NCI-H2081 (cell line): ENCODE measurements around the gene FUT7.

Experiments used
- DNase-seq, 2 experiments: peaks; one replicate each; lab custom pipeline; 2025; lab: John Stamatoyannopoulos, UW

Gene FUT7

GRCh38 chr9:137032858-137033257 is 970 bp upstream of the FUT7 start:
- no peak for DNase-seq

- no peak for DNase-seq
Observed at GRCh38 chr9:137030538-137031527, 1.1 kb downstream of the FUT7 start.

GRCh38 chr9:137030006-137030405 is 1.9 kb downstream of the FUT7 start:
- no peak for DNase-seq

GRCh38 chr9:137029058-137029936 is 2.6 kb downstream of the FUT7 start:
- peak; percentile 44 to 57 for DNase-seq

DNA sequence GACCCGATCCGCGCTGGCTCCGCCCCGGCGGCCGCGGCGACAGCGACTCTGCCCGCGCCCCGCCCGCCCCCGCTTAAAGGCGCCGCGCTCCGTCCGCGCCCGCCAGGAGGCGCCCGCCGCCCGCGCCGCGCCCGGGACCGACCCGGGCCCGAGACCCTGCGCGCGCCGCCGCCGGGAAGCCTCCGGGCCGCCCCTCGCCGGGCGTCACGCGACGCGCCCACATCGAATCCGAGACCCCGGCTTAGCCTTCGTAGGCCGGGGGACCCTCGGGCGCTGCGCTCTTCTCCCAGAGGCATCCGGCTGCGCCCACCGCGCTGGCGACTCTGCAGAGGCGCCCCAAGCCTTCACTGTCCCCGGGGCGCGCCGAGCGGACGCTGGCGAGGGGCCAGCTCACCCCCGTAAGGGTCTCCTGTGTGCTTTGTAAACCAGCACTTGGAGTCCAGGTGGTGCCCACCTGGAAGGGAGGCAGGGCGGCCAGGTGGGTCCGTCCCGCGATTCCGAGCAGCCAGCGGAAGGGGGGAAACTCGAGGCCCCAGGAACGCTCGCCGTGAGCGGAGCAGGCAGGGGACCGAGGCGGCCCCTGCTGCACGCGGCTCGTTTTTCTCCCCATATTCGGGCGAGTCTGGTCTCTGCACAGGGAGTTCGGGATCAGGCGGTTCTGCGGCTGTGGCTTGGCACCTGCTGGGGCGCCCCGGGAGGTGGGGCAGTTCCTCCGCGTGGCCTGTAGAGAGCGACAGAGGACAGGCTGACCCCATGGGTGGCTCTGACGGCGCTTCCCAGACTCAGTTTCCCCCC is 3.4 kb downstream of the FUT7 start:
- DNase-seq, result peak; percentile 68 to 70

- DNase-seq, result no peak
Observed at GRCh38 chr9:137027369-137028262, 4.3 kb downstream of the FUT7 start, which contains the start of gene ABCA2. Gene ABCA2, minus strand, starts transcription at chr9:137028237. Its CDS starts 97 bp downstream, at chr9:137028140.

DNA sequence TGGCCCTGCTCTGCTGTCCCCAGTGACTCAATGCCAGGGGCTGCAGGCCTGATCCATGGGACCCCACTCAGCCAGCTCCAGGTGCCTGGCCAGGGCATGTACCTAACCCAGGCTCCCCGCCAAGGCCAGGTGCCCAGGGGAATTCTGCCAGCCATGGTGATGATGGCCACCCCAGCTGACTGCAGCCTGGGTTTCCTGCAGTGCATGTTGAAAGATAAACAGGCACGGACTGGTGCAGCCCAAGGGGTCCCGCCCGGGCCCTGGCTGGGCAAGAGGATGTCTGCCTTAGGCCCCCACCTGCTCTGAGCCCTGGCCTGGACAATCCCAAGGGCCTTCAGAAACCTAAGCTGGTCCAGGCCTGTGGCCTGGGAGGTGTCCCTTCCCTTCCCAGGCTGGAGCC is 5.1 kb downstream of the FUT7 start:
- peak in 1 of 2 experiments; percentile 17 for DNase-seq

GRCh38 chr9:137026384-137026783 is 5.5 kb downstream of the FUT7 start:
- no peak for DNase-seq

- peak; percentile 70 to 74 for DNase-seq
Observed at GRCh38 chr9:137025517-137025966, 6.3 kb downstream of the FUT7 start.

GRCh38 chr9:137023583-137023991 is 8.3 kb downstream of the FUT7 start:
- DNase-seq, result no peak

- no peak for DNase-seq
Observed at GRCh38 chr9:137023157-137023556, 8.7 kb downstream of the FUT7 start.

- DNase-seq, result no peak
Observed at GRCh38 chr9:137022662-137023008, 9.3 kb downstream of the FUT7 start.

DNA sequence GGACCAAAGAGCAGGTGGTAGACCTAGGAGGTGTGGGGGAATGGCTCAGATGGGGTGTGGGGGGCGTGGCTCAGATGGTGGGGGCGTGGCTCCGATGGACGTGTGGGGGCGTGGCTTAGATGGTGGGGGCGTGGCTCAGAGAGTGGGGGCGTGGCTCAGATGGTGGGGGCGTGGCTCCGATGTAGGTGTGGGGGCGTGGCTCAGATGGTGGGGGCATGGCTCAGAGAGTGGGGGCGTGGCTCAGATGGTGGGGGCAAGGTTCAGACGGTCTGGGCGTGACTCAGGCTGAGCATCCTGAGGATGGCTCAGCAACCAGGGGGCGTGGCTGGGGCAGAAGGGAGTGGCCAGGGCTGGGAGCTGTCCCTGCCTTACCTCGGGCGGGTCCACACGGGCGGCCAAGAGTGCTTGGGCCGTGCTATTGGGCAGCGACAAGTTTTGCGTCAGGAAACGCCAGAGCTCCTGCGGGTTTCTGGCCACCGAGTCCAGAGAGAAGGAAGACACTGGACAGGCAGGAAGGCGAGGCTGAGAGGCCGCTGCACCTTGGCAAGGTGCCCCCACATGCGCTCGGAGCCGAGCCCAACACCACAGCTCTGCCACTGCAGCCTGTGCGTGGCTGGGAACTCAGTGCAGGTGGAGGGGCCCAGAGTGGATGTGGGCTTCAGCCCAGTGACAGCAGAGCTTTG is 9.8 kb downstream of the FUT7 start:
- DNase-seq, result no peak

GRCh38 chr9:137021568-137021978 is 10.3 kb downstream of the FUT7 start:
- DNase-seq, result no peak

DNA sequence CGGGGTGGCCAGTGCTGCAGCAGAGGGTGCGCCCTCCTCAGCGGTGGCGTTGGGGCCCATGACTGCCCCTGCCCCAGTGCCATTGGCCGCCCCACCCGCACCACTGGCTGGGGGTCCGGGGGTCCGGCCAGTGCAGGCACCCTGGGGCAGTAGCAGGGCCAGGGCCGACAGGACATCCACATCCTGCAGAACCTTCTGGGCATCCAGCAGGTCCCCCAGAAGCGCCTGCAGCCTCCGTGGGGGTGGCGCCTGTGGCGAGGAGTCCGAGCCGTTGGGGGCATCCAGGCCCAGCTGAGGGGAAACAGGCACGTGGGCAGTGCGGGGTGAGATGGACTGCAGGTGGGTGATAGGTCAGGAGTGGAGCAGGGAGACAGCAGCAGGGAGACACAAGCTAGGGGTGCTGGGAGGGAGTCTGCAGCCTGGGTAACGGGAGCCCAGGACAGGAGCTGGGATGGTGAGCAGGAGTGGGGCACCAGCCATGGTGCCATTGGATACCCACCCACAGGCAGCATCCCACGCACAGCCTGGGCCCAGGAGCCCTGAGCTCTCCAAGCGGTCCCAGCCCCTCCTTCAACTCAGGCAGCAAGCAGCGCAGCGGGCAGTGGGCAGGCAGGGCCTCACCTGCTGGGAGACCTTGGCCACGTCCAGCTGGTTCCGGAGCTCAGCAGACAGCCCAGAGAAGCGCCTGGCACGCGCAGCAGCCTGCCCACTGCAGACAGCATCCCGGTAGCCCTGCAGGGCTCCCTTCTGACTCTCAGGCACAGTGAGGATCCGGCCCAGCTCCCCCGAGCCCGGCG is 10.9 kb downstream of the FUT7 start:
- no peak for DNase-seq

GRCh38 chr9:137019891-137020683 is 11.8 kb downstream of the FUT7 start:
- no peak for DNase-seq

GRCh38 chr9:137018761-137019559 is 12.9 kb downstream of the FUT7 start:
- DNase-seq, result no peak
